ENCODE results near the gene TMEM168.

TMEM168 gene

GRCh38 chr7:112721366-112721765 lies 68.8 kb downstream of the TMEM168 start:
- Histone ChIP-seq H3K9ac (ENCODE audit: insufficient read length) (no peak overlapping the region), H3K9me3 (ENCODE audit: low read depth, low read length) (no peaks in the 10 kb centered on the region), H3K4me3 (no peak overlapping the region), H3K27ac (no peak overlapping the region), H3K36me3 (ENCODE audit: insufficient read depth, low read length) (no peaks in the 10 kb centered on the region)
- no peak for TF ChIP-seq FOXP2 (optimal IDR thresholded peaks at IDR 0.05; ENCODE audit: control extremely low read depth, extremely low read length, insufficient read depth)
- TF ChIP-seq EZH2 (IDR thresholded peaks at IDR 0.05): no peak
- TF ChIP-seq POLR2AphosphoS5 (IDR thresholded peaks at IDR 0.05; ENCODE audit: borderline replicate concordance, low read depth, low read length): no peak
- no peak for DNase-seq (ENCODE audit: low read depth, low spot score)

- Histone ChIP-seq H3K27ac (no peak overlapping the region), H3K4me3 (no peak overlapping the region), H3K9ac (ENCODE audit: insufficient read length) (no peak overlapping the region), H3K36me3 (ENCODE audit: insufficient read depth, low read length) (no peaks in the 10 kb centered on the region), H3K9me3 (ENCODE audit: low read depth, low read length) (no peaks in the 10 kb centered on the region)
- no peak for DNase-seq (ENCODE audit: low read depth, low spot score)
- TF ChIP-seq FOXP2 (optimal IDR thresholded peaks at IDR 0.05; ENCODE audit: control extremely low read depth, extremely low read length, insufficient read depth) (no peak), POLR2AphosphoS5 (IDR thresholded peaks at IDR 0.05; ENCODE audit: borderline replicate concordance, low read depth, low read length) (no peak), EZH2 (IDR thresholded peaks at IDR 0.05) (no peak)
Measured at GRCh38 chr7:112715525-112715924, 74.7 kb downstream of the TMEM168 start.

GRCh38 chr7:112714917-112715316 lies 75.3 kb downstream of the TMEM168 start:
- H3K36me3 ChIP-seq (ENCODE audit: insufficient read depth, low read length): no peaks in the 10 kb centered on the region
- no peak overlapping the region for H3K27ac ChIP-seq
- H3K4me3 ChIP-seq: no peak overlapping the region
- TF ChIP-seq EZH2 (IDR thresholded peaks at IDR 0.05) (no peak), FOXP2 (optimal IDR thresholded peaks at IDR 0.05; ENCODE audit: control extremely low read depth, extremely low read length, insufficient read depth) (no peak), POLR2AphosphoS5 (IDR thresholded peaks at IDR 0.05; ENCODE audit: borderline replicate concordance, low read depth, low read length) (no peak)
- DNase-seq (ENCODE audit: low read depth, low spot score): no peak
- no peaks in the 10 kb centered on the region for H3K9me3 ChIP-seq (ENCODE audit: low read depth, low read length)
- H3K9ac ChIP-seq (ENCODE audit: insufficient read length): no peak overlapping the region

Measured in SK-N-MC (cell line).